IMR-90 (cell line): ENCODE measurements around the gene INPP5A. TPM values are rescaled to one million over a fixed set of nuclear protein-coding genes. Genes with fewer than 3 reads are reported as not detected.

Source experiments
- ATAC-seq: fragments of 200-7000 bp; cut with Tn5 transposase; 2 replicates; pipeline ENCODE4 v1.9.1; 2020; ENCODE audit warnings: low read depth, mild to moderate bottlenecking, moderate library complexity
- BruUV-seq: library from RNA; stranded (reverse); fragments of 400-500 nt; replicated peaks from 2 replicates; lab custom pipeline; 2021; lab: Mats Ljungman, UMichigan
- CTCF ChIA-PET: fragments of 300-600 bp; formaldehyde crosslinking; extraction: SDS; loops from one replicate; lab custom pipeline; 2021; ENCODE audit warnings: antibody characterized with exemption; lab: Yijun Ruan, JAX
- POLR2A ChIA-PET: fragments of 300-600 bp; sonication (Branson Sonifier 250); formaldehyde crosslinking; loops from one replicate; lab custom pipeline; 2022; ENCODE audit warnings: antibody characterized with exemption; ENCODE audit not compliant: unreplicated experiment; lab: Charles Lee
- DNase-seq: peaks from one replicate; pipeline ENCODE4 v3.0.0; 2013
- H2AFZ ChIP-seq: replicated peaks from 2 replicates; pipeline ENCODE3; 2013; ENCODE audit warnings: low read length, mild to moderate bottlenecking; ENCODE audit not compliant: poor library complexity
- H2AK5ac ChIP-seq: 2 replicates; pipeline ENCODE4 v1.6.1; 2013; ENCODE audit warnings: low read depth, low read length, inconsistent platforms
- H2AK9ac ChIP-seq: replicated peaks from 2 replicates; pipeline ENCODE3; 2013; ENCODE audit warnings: mild to moderate bottlenecking, low read depth, low read length, moderate library complexity; ENCODE audit not compliant: poor library complexity
- H2BK120ac ChIP-seq: 2 replicates; pipeline ENCODE4 v1.6.1; 2013; ENCODE audit warnings: low read depth, low read length, inconsistent platforms
- H2BK15ac ChIP-seq: 3 replicates; pipeline ENCODE4 v1.6.1; 2013; ENCODE audit warnings: low read depth, low read length, inconsistent platforms
- H2BK20ac ChIP-seq: 2 replicates; pipeline ENCODE4 v1.6.1; 2013; ENCODE audit warnings: low read depth, mild to moderate bottlenecking, inconsistent platforms, low read length, moderate library complexity
- H2BK5ac ChIP-seq: 2 replicates; pipeline ENCODE4 v1.6.1; 2013; ENCODE audit warnings: mild to moderate bottlenecking, low read depth, low read length, inconsistent platforms; ENCODE audit not compliant: poor library complexity, severe bottlenecking
- H3K14ac ChIP-seq: replicated peaks from 2 replicates; pipeline ENCODE4 v1.6.1; 2013; ENCODE audit warnings: low read depth, low read length, inconsistent platforms
- H3K18ac ChIP-seq: 2 replicates; pipeline ENCODE4 v1.6.1; 2013; ENCODE audit warnings: low read depth, low read length, control low read depth
- H3K23ac ChIP-seq: 2 replicates; pipeline ENCODE4 v1.6.1; 2013; ENCODE audit warnings: low read depth, low read length, inconsistent platforms
- H3K27ac ChIP-seq: 2 replicates; pipeline ENCODE4 v1.5.1; 2013; ENCODE audit warnings: mild to moderate bottlenecking, control low read depth, low read length; ENCODE audit not compliant: insufficient read depth
- H3K27me3 ChIP-seq: 2 replicates; pipeline ENCODE4 v1.6.1; 2013; ENCODE audit warnings: low read length; ENCODE audit not compliant: control insufficient read depth, insufficient read depth
- H3K36me3 ChIP-seq: 2 replicates; pipeline ENCODE4 v1.6.1; 2013; ENCODE audit warnings: low read length, mixed read lengths; ENCODE audit not compliant: control insufficient read depth, insufficient read depth
- H3K4ac ChIP-seq: 2 replicates; pipeline ENCODE4 v1.6.1; 2013; ENCODE audit warnings: low read depth, low read length, inconsistent platforms
- H3K4me1 ChIP-seq: 2 replicates; pipeline ENCODE4 v1.6.1; 2013; ENCODE audit warnings: low read length, mixed read lengths; ENCODE audit not compliant: control insufficient read depth, insufficient read depth
- H3K4me2 ChIP-seq: 2 replicates; pipeline ENCODE4 v1.6.1; 2013; ENCODE audit warnings: low read depth, mild to moderate bottlenecking, control low read depth, low read length, moderate library complexity
- H3K4me3 ChIP-seq: 2 replicates; pipeline ENCODE4 v1.5.1; 2013; ENCODE audit warnings: low read depth, mild to moderate bottlenecking, control low read depth, low read length, moderate library complexity; ENCODE audit not compliant: insufficient read depth
- H3K56ac ChIP-seq: 2 replicates; pipeline ENCODE4 v1.6.1; 2013; ENCODE audit warnings: low read length, inconsistent platforms; ENCODE audit not compliant: insufficient read depth; ENCODE audit errors: extremely low read depth
- H3K79me1 ChIP-seq, 2 experiments: 2 replicates each; pipeline ENCODE4 v1.6.1; 2013; ENCODE audit warnings: low read length in 2 of 2, inconsistent platforms in 1 of 2, low read depth in 1 of 2
- H3K9ac ChIP-seq: 2 replicates; pipeline ENCODE4 v1.6.1; 2013; ENCODE audit warnings: low read depth, low read length, control low read depth
- H3K9me1 ChIP-seq: 2 replicates; pipeline ENCODE4 v1.6.1; 2013; ENCODE audit warnings: low read length, inconsistent platforms; ENCODE audit not compliant: insufficient read depth
- H3K9me3 ChIP-seq: 2 replicates; pipeline ENCODE4 v1.6.1; 2013; ENCODE audit warnings: low read length; ENCODE audit not compliant: control insufficient read depth, insufficient read depth
- H4K20me1 ChIP-seq: 2 replicates; pipeline ENCODE4 v1.6.1; 2013; ENCODE audit warnings: low read length, inconsistent platforms; ENCODE audit not compliant: insufficient read depth
- H4K5ac ChIP-seq: 2 replicates; pipeline ENCODE4 v1.6.1; 2013; ENCODE audit warnings: mild to moderate bottlenecking, low read depth, low read length, control low read depth
- H4K8ac ChIP-seq, 2 experiments: 2 replicates each; pipeline ENCODE4 v1.6.1; 2013; ENCODE audit warnings: low read depth in 2 of 2, low read length in 2 of 2, control low read depth in 1 of 2, inconsistent platforms in 1 of 2
- H4K91ac ChIP-seq: 2 replicates; pipeline ENCODE4 v1.6.1; 2013; ENCODE audit warnings: low read depth, low read length, inconsistent platforms; ENCODE audit not compliant: insufficient read depth
- BHLHE40 ChIP-seq: fragments of 150-350 bp; IDR thresholded peaks from 2 replicates; pipeline ENCODE4 v1.6.1; 2016; ENCODE audit warnings: mild to moderate bottlenecking, low read depth, low read length
- RFX5 ChIP-seq: IDR thresholded peaks from 2 replicates; pipeline ENCODE4 v1.8.0; 2012; ENCODE audit warnings: low read depth, mild to moderate bottlenecking, low read length, moderate library complexity
- SMC3 ChIP-seq: fragments of 150-350 bp; IDR thresholded peaks from 2 replicates; pipeline ENCODE4 v1.6.1; 2016; ENCODE audit warnings: low read depth, mild to moderate bottlenecking, antibody characterized with exemption, low read length, moderate library complexity
- WGBS, 2 experiments: methylation state at CpG; one replicate each; pipeline versions ENCODE4 v1.1.5 to v1.1.7; 2013; ENCODE audit warnings: missing lambda C conversion rate in 2 of 2; ENCODE audit not compliant: insufficient read length in 1 of 2; ENCODE audit errors: extremely low coverage in 2 of 2; 5-methylcytosine and 5-hydroxymethylcytosine counted together
- dilution Hi-C: fragments of 300-500 bp; cut with HindIII; formaldehyde crosslinking; loops from one replicate; pipeline ENCODE4 v1.14.3; 2018; ENCODE audit warnings: low sequenced_read_pairs; ENCODE audit not compliant: unreplicated experiment
- in situ Hi-C: fragments of 300-500 bp; cut with MboI; formaldehyde crosslinking; loops from 3 replicates; pipeline ENCODE4 v1.14.3; 2019; ENCODE audit warnings: low sequenced_read_pairs, inconsistent platforms, mixed read lengths
- intact Hi-C: fragments of 100-400 bp; cut with micrococcal nuclease; formaldehyde crosslinking; loops from 2 replicates; pipeline ENCODE4 v1.10.0; 2022
- polyA plus RNA-seq, 3 experiments: library from polyadenylated mRNA; depleted of rRNA; stranded (reverse); fragments of >200 nt; gene quantifications; 2 replicates each; pipeline ENCODE4 v1.2.3, GENCODE V29; 2012; ENCODE audit warnings: low replicate concordance in 1 of 3
- total RNA-seq: library from RNA; depleted of rRNA; stranded (reverse); fragments of >200 nt; gene quantifications from 2 replicates; pipeline ENCODE4 v1.2.3, GENCODE V29; 2012
- TF ChIP-seq, protein P1 (sequence below): conservative IDR thresholded peaks from 2 replicates; pipeline ENCODE4 v1.5.1; 2012; ENCODE audit warnings: mild to moderate bottlenecking, low read depth, low read length, improper control_type of control experiment

INPP5A gene
- total and polyA plus RNA-seq, 2 of the 4 experiments (the other 2 are of a cell fraction), result 21.4 to 36.7 TPM

DNA sequence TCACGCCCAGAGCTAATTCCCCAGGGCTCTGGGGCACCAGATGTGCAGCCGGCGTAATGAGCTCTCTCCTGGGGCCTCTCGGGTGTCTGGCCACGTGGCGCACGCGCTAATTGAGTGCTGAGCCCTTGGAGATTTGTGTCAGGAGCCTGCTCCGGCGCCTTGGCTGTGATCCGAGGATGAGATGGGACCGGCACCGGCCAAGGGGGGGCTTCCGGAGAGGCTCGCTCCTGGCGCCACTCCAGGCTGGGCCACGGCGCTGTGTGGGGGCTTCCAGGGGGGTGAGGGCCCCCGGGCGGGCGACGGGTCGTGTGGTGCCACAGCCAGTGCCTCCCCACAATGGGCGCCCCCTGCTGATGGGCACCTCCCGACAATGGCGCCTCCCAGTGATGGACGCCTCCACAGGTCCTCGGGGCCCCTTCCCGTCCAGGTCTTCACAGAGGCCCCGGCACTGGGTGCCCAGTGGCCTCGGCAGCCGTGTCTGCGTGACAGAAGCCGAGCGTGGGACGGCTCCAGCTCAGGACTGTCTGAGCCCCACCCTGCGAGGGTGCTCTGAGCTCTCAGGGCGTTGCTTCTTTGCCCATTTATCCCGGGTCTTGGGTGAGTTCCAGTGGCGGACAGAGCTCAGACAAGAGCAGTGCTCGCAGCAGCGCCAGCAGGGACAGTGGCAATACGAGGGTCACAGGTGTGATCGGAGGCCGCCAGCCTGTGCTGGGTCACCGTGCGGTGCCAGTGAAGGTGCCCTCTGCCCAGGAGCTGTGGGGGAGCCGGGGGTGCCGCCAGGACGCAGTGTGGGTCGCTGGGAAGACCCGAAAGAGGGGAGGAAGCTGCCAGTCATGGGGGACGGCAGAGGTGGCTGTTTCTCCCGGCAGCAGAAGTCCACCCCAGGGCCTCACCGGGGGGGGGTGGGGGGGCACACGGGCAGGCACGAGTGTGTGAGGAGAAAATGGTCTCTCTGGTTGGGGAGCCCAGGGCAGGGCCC, 256.6 kb downstream of the INPP5A start:
- no TSS peak for BruUV-seq
- POLR2A ChIA-PET, result no interaction called here
- Histone ChIP-seq H3K14ac (no peak overlapping the region), H3K36me3 (no peaks in the 10 kb centered on the region), H4K8ac (no peak overlapping the region), H3K23ac (no peak overlapping the region), H3K4me2 (no peak overlapping the region), H2BK120ac (no peak overlapping the region), H3K4me3 (no peak overlapping the region), H3K18ac (no peak overlapping the region), H3K56ac (no peak overlapping the region), H3K4me1 (no peaks in the 10 kb centered on the region), H2AK5ac (no peak overlapping the region), H4K20me1 (no peaks in the 10 kb centered on the region), H2AFZ (no peak overlapping the region), H4K5ac (no peak overlapping the region), H3K27ac (no peak overlapping the region), H2AK9ac (no peak overlapping the region), H2BK15ac (no peak overlapping the region), H2BK5ac (no peak overlapping the region), H3K9me1 (no peaks in the 10 kb centered on the region), H3K9ac (no peak overlapping the region), H3K9me3 (no peaks in the 10 kb centered on the region), H3K27me3 (peaks cover 34% of the 10 kb centered on the region; the same call in 1 of the 2 replicates), H4K91ac (no peak overlapping the region), H3K79me1 (no peaks in the 10 kb centered on the region), H2BK20ac (no peak overlapping the region), H3K4ac (no peak overlapping the region)
- WGBS, 2 experiments, result 52% methylated on average over 12 of the region's 57 CpGs; no CpG with 5 or more reads in 1 of the 2 experiments
- dilution Hi-C loops (no loop called here), intact Hi-C loops (no loop called here), in situ Hi-C loops (no loop called here)
- DNase-seq (no peak), ATAC-seq (no peak)
- CTCF ChIA-PET, result no interaction called here
- TF ChIP-seq, protein P1, sequence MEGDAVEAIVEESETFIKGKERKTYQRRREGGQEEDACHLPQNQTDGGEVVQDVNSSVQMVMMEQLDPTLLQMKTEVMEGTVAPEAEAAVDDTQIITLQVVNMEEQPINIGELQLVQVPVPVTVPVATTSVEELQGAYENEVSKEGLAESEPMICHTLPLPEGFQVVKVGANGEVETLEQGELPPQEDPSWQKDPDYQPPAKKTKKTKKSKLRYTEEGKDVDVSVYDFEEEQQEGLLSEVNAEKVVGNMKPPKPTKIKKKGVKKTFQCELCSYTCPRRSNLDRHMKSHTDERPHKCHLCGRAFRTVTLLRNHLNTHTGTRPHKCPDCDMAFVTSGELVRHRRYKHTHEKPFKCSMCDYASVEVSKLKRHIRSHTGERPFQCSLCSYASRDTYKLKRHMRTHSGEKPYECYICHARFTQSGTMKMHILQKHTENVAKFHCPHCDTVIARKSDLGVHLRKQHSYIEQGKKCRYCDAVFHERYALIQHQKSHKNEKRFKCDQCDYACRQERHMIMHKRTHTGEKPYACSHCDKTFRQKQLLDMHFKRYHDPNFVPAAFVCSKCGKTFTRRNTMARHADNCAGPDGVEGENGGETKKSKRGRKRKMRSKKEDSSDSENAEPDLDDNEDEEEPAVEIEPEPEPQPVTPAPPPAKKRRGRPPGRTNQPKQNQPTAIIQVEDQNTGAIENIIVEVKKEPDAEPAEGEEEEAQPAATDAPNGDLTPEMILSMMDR, result 0 out of 2 replicates have a peak, but pooled peaks have one; percentile 2
- TF ChIP-seq SMC3, result no peak
- TF ChIP-seq RFX5, result no peak
- TF ChIP-seq BHLHE40, result no peak
